Body of pancreas (tissue), 4 donors: ENCODE results near the gene EYA2.

Experiments
- POLR2A ChIP-seq, 3 donors: fragments of 450-650 bp; IDR thresholded peaks; one replicate each; pipeline ENCODE4 v1.6.1; 2016; ENCODE audit warnings: antibody characterized with exemption in 3 of 3, mild to moderate bottlenecking in 2 of 3
- TF ChIP-seq, protein P1 (sequence below), 7 experiments: fragments of 450-650 bp in 4 of 7; fragments of 200-600 bp in 3 of 7; sonication (generic) in 3 of 7; IDR thresholded peaks; one replicate each; pipeline ENCODE4 v1.5.1; 2016 to 2019; ENCODE audit warnings: antibody characterized with exemption in 7 of 7

DNA sequence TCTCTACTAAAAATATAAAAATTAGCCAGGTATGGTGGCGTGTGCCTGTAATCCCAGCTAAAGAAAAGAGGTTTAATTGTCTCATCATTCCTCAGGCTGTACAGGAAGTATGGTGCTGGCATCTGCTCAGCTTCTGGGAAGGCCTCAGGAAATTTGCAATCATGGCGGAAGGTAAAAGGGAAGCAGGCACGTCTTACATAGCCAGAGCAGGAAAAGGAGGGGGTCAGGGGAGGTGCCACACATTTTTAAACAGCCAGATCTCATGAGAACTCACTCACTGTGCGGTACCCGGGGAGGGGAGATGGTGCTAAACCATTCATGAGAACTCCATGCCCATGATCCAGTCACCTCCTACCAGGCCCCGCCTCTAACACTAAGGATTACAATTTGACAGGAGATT is 191.7 kb downstream of the EYA2 start:
- TF ChIP-seq, protein P1, sequence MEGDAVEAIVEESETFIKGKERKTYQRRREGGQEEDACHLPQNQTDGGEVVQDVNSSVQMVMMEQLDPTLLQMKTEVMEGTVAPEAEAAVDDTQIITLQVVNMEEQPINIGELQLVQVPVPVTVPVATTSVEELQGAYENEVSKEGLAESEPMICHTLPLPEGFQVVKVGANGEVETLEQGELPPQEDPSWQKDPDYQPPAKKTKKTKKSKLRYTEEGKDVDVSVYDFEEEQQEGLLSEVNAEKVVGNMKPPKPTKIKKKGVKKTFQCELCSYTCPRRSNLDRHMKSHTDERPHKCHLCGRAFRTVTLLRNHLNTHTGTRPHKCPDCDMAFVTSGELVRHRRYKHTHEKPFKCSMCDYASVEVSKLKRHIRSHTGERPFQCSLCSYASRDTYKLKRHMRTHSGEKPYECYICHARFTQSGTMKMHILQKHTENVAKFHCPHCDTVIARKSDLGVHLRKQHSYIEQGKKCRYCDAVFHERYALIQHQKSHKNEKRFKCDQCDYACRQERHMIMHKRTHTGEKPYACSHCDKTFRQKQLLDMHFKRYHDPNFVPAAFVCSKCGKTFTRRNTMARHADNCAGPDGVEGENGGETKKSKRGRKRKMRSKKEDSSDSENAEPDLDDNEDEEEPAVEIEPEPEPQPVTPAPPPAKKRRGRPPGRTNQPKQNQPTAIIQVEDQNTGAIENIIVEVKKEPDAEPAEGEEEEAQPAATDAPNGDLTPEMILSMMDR (IDR thresholded peaks at IDR 0.05), result no peak
- TF ChIP-seq POLR2A (IDR thresholded peaks at IDR 0.05), result no peak
